Stimulated activated CD4-positive, alpha-beta T cell treated with anti-CD3 and anti-CD28 coated beads, TNF-alpha, amount 100 ng/mL, for 1 hour (primary cell): ENCODE data around the gene FCRL2.

Experiments
- DNase-seq, 3 donors: peaks; one replicate each; pipeline ENCODE4 v3.0.0-alpha.2; 2020; ENCODE audit warnings: low read depth in 3 of 3, low spot score in 1 of 3

Gene FCRL2

DNA sequence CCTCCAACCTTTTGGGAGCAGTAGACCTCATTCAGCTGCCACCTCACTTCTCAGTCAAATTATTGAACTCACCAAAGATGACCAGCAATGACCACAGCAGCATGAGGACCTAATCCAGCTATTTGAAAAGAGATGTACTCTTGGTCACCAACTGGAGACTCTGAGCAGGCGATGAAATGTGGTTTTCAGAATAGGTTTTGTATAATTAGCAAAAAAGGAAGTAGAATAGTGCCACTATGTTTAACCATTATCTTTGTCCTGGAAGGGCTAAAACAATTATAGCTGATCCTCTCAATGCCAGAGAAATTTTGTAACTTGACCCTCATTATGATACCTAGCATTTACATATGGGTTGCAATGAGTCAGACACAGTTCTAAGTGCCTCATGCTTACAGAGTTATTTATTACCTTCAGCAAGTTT is at the start of gene FCRL2:
Gene FCRL2 (minus strand): TSS at position 162 of the 421 bp plus-strand sequence. CDS start 59 bp downstream, at position 103.
- DNase-seq, result no peak

DNA sequence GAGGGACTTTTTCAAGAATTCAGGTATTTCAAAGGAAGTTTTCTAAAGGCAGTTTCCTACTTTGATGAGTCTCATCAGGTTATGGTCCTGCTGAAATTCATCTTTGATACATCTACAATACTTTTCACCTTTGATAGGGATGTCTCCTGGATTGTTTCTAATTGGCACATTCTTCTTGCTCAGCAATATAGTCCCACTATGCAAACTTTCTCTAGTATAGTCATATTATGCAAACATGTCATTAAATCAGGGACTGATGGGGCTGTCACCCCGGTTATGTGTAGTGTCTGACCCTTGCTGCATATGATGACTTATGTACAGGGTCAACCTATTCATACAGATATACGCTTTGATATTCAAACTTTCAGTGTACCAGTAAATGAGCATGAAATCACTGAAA is 43.4 kb upstream of the FCRL2 start:
- no peak for DNase-seq

DNA sequence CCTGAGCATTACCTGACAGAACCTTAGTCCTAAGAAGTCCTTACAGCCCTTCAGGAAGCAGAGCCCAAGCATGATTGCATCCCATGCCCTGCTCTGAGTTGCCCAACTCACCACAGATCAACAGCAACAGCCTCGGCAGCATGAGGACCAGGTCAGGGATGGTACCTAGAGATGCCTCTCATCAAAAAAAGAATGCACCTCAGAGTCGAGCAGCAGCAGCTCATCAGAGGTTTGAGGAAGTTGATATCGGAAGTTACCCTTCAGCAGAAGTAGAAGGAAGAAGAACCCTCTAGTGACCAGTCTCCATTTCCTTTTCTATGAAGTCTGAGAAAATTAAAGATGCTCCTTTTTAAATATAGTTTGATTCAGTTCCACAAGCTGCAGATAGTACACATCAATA is 43.0 kb upstream of the FCRL2 start, which contains the start of gene FCRL1:
Gene FCRL1 (minus strand): TSS at position 225 of the 400 bp plus-strand sequence. CDS start 83 bp downstream, at position 142.
- no peak for DNase-seq

DNA sequence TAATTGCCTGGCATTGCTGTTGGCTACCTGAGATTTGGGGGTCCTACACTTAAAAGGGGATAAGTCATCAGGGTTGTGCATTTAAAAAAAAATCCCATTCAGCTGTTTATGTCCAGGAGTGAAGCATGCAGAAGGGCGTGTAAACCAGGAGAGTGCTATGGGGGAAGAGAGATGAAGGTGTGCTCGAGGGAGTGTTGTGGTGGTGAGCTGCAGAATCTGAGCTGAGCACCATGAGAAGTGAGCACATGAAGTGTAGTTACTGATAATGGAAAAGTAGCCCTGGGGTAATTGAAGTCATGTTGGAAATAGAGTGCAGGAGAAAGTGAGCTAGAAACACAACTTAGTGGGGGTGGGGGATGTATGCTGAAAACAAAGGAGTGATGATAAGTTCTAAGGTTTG is 42.3 kb upstream of the FCRL2 start:
- no peak for DNase-seq

DNA sequence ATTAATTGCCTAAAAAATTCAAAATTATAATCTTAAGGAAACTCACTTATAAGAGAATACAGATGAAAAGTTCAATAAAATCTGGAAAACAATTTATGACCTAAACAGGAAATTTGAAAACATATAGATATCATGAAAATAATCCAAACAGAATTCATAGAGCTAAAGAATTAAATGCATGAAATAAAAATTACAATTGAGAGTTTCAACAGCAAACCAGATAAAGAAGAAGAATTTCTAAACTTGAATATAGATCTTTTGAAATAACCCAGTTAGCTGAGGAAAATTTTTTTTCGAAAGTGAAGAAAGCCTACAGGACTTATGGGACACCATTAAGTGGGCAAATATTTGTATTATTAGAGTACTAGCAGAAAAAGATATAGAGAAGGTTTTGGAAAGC is 36.3 kb upstream of the FCRL2 start:
- no peak for DNase-seq

- no peak for DNase-seq
Observed at GRCh38 chr1:157806431-157807149, 29.7 kb upstream of the FCRL2 start.

DNA sequence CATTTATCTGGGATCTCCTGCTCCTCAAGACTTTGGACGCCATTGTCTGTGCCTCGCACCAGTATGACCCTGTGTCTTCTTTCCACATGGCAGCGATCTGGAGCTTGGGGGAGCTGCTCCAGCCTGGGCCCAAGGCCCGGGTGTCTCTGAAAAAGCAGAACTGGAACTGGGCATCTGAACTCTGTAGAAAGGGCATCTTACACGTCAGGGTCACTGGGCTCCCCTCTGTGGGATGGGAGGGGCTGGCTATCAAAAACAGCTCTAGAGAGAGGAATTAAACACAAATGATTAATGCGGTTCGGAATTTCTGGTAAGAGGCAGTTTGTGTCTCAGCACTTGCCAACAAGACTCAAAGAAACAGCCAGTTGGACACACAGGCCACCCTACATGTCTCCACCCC is 26.9 kb upstream of the FCRL2 start:
- no peak for DNase-seq

DNA sequence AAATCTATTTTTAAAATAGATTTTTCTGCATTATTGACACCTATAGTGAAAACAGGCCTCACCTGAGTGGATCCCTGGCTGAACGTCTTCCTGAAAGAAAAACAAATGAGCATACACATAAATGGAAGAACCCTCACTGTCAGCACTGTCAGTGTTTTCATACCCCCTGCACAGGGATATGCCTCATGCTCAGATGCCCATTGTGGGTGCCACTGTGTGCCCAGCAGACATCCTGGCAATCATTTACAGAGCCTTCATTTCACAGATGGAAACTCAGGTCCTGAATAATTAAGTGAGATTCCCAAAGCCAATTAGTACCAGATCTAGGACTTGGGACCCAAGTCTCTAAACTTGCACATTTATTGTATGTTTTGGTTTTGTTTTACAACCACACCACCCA is 23.1 kb upstream of the FCRL2 start:
- no peak for DNase-seq

GRCh38 chr1:157798211-157798610 is 21.3 kb upstream of the FCRL2 start:
- DNase-seq, result no peak

GRCh38 chr1:157785248-157785647 is 8.3 kb upstream of the FCRL2 start:
- no peak for DNase-seq

GRCh38 chr1:157784801-157785200 is 7.9 kb upstream of the FCRL2 start:
- DNase-seq, result no peak

DNA sequence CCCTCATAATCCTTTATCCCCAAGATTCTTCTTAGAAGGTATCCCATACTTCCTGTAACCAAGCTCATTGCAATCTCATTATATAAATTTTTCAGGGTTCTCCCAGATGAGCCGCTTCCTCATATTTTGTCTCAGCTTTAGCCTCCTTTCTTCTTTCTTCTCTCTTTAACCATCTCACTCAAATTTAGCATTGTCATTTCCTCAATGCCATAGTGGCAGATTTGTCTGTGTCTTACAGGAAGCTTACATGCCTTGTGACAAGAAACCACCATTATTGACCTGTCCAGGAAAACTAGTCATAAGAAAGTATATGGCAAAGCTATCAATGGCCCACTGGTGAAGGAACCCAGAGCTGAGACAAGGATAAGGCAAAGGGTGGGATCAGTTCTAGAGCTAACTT is 6.0 kb upstream of the FCRL2 start:
- no peak for DNase-seq

GRCh38 chr1:157781048-157781447 is 4.1 kb upstream of the FCRL2 start:
- DNase-seq, result no peak

DNA sequence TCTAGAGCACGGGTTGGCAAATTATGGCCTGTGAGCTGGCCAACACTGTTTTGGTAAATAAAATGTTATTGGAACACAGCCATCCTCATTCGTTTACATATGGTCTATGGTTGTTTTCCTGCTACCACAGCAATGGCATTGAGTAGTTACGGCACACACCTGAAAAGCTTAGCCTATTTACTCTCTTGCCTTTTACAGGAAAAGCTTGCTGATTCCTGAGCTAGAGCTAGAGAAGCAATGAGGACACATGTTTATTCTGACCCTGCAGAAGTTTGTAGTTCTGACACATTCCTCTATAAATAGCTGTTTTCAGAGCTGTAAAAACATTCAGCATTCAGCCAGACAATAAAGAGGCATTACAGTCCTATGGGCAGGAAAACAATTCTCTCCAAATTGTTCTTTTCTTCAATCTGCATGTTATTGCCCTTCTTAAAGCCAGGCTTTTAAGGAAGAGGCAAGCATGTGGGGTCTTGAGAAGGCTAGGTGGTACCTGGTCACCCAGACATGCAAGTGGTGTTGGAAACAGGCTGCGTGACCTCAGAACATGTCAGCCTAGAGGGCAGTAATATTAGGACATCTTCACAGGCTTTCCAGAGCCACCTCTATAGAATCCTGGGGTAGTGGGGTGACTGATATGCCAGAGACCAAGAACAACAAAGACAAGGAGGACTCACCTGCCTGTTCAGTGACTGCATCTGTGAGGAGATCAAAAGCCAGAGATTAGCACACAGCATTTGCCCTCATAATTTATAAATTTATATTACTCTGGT is 1.6 kb downstream of the FCRL2 start:
- DNase-seq, result no peak

DNA sequence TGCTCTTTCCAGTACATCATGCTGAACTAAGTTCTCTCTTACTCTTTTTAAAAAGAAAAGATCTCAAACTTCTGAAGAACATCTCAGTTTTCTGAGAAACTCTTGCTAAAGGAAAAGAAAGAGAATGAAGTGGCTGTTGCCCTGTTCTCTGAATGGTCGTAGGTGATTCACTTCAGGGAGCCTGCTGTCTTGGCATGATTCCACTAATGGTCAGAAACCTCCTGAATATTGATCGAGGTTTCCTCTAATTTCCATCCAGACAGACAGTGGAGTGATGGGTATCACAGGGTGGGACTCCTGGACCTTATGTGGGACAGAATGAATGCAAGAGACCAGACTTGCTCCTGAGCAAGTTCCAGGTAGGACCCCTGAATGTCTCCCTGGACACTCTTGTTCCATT is 2.5 kb downstream of the FCRL2 start:
- no peak for DNase-seq

DNA sequence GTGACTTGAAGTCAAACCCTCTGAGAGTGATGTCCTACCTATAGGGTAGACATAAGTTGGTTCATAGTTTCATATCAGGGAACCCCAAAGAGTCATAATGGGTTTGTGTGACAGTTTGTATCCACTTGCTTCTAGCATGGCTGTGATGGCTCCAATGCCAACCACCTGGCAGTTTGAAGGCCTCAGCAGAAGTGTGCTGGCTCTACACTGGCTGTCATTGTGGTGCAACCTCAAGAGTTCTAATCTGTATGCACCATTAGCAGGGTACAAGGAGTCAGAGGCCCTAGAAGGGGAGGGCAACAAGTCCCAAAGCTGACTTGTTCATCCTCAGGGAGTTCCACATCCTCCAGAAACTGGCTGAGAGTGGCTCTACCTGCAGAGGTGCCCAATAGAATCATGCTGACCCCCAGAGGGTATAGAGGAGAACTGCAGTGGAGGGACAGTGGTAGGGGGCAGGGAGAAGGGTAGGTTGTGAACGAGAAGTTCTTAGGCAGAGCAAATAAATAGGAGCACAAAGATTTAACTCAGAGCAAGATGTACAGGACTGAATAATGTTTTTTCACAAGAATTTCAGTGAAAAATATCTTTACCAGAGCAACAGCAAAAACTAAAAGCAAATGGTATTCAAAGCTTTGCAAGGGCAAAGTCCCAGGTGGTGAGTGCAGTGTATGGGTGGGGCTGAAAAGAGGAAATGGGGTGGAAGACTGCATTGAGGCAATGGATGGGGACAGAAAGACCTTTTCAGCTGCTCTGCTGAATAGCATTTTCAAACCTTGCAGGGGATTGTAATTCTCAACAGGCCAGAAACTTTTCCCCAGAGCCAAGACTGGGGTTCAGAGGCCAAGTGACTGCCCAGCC is 3.2 kb downstream of the FCRL2 start:
- no peak for DNase-seq

GRCh38 chr1:157771661-157772425 is 5.1 kb downstream of the FCRL2 start:
- DNase-seq, result no peak

DNA sequence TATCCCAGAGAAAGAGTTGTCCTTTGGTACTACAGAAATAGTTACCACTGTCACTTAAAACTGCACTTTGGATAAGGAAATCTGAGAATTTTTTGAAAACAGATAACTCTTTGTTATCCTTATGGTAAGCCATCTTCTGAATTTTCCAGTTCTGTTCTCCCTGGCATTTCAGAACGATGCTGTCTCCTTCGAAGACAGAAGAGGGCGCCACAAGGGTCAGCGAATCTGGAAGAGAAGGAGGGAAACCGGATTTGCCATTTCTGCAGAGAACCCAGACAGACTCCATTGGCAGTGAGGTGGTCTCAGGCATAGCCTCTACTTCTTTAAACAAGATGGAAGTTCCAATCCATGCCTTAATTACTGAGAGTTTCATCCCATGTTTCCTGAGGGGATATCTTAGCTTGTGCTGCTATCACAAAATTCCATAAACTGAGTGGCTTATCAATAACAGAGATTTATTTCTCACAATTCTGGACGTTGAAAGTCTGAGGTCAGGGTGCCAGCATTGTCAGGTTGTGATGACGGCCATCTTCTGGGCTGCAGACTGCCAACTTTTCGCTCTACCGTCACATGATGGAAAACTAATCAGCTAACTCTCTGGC is 6.4 kb downstream of the FCRL2 start:
- no peak for DNase-seq

DNA sequence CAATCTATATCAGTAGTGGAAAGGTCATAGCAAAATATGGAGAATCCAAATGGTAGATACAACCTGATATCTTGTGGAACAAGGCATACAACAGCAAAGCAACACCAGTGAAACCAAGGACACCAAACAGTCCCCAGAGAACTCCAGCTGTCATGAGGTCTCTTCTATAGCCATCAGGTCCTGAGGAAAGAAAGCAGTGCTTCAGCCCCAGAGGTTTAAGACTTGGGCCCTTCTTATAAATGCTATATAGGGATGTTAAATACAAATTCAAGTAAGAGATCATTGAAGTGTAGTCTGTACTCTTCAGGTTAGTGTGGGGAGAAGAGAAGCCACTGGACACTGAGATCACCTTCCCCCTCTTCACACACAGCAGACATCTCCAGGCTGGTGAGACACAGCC is 10.1 kb downstream of the FCRL2 start:
- DNase-seq, result no peak

DNA sequence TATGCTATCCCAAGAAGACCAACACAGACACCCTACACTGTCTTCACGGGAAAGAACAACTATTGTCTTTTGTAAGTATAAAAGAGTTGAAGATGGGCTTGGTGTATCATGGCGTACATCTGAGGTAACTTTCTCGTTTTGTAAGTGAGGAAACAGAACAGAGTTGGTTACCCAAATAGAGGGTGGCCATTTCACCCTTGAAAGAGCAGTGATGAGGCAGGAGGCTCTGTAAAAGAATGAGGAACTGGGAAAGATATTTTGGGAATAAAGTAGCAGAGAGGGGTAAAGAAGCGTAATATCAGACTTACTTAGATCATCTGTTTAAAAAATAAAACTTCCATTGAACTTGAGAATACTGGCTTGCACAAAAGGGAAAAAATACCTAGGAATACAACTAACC is 18.9 kb downstream of the FCRL2 start:
- DNase-seq, result no peak
